GM12872 (cell line): ENCODE data around the gene CLDN14.

ENCODE experiments used
- CTCF ChIP-seq: IDR thresholded peaks from 3 replicates; pipeline ENCODE4 v1.5.1; 2011; ENCODE audit warnings: low read depth, mild to moderate bottlenecking, low read length, moderate library complexity; ENCODE audit not compliant: insufficient read depth

Gene CLDN14

GRCh38 chr21:36517366-36518075 lies 37.6 kb upstream of the CLDN14 start:
- TF ChIP-seq CTCF = 0 out of 3 replicates have a peak, but pooled peaks have one; percentile 15

DNA sequence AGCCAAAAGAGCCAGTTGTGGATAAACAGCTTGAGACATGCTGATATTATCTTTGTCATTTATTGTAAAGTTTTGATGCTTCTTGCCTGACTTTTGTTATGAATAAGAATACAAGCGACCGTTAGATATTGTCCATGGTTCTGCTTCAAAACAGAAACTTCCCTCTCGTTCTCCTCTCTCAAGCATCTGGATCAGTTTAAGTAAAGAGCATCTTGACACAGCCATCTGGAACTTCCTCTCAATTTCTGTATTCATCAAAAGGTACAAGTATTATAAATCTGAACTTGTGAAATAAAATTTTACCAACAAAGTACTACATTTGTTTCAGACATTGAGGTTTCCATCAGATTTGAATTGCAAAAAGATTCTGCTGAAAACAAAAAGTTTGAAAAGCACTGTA lies 36.4 kb upstream of the CLDN14 start:
- TF ChIP-seq CTCF = no peak

DNA sequence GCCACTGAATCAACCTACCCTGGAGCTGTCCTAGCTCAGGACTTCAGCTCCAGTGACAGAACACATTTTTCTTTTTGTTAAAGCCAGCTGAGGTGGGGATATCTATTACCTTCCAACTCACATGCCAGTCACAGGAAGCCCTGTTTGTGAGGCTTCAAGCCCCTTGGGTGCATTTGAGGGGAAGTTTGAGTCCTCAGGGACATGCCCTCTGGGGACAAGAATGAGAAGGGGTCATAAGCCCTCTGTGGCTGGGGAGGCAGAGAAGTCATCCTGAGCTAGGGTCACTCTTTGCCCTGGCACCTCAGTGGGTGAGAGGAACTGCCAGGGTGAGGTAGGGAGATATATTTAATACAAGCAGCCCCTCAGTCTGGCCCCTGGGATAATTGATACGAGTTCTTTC lies 33.5 kb upstream of the CLDN14 start:
- no peak for TF ChIP-seq CTCF

GRCh38 chr21:36512971-36513370 lies 33.0 kb upstream of the CLDN14 start:
- no peak for TF ChIP-seq CTCF

DNA sequence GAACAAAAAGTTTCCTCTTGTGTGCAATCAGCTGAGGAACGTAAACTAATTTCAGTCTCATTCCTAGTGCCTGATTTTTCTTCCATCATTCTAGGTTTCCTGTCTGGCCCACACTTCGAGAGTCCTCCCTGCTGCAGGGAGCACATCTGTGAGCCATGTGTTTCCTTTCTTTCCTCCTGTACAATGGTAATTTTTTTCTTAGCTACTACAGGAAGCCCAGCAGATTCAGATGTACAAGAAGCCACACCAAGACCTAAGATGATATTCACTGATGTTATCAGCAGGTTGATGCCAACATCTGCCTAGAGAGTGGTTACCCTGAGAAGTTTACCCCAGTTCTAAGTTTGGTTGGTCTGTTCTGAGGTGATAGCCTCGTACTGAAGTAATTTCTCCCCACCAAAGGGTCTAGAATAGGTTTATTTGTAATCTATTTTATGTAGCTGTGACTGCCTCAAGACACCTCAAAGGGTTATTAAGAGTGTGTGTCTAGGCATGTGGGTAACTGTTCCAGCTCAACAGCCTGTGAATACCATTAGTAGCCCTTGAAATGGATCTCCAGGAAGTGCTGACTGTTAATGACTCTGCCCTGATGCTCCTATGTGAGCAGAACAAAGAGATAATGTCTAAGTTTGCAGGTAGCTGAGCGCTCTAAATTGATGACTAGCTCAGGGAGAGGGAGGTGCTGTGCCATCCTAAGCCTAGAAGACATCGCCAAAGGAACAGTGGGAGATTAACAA lies 31.7 kb upstream of the CLDN14 start:
- TF ChIP-seq CTCF = no peak

GRCh38 chr21:36510911-36511310 lies 31.0 kb upstream of the CLDN14 start:
- no peak for TF ChIP-seq CTCF

DNA sequence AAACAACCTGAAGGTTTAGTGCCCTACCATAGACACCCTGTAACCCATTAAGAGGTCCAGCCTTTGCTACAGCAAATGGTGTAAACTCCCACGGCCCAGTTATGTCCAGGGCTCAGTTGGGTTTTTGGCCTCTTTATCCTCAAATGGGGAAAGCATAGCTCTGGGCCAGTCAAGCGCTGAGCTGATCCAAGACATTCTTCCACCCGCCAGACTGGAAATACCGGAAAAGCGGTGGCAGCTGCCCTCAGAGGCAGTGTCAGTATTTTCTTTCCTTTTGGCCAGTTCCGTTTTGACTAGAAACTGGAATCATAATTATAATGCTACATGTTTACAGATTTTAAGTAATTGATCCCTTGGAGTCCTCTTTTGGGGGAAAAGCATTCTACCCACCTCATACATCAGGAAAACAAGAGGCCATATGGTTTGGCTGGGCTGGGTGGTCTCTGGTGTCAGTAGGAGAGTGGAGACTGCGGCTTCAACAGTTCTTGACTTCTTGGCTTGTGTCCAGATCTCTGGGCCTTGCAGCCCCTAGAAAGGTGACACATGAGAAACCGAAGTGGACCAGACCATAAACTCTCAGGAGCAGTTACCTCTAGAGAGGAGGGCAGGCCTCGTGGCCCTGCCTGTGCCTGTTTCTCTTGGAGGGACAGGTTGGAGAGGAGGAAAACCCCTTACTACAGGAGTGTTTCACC lies 30.2 kb upstream of the CLDN14 start:
- no peak for TF ChIP-seq CTCF
